ENCODE results near the gene ULBP1. TPM values are rescaled to one million over a fixed set of nuclear protein-coding genes. Genes with fewer than 3 reads are reported as not detected.
"Not testable (repeated sequence)": the region's sequence is repeated elsewhere in the genome, so short reads cannot be mapped to it uniquely, and the experiment has no call there.

Gene ULBP1
- total RNA-seq, 2 experiments from 2014 or later = 1.1 to 1.3 TPM

- ChIA-PET CTCF (no interaction called here), POLR2A (no interaction called here)
These were observed 34.3 kb upstream of the ULBP1 start for GRCh38 chr6:149929422-149929821.

- ChIA-PET CTCF (interaction anchor here (1.5 kb wide), 1 partner anchor 85 kb away, joined by 3 read pairs; no protein-coding TSS in a partner anchor), POLR2A (no interaction called here)
These were observed 32.2 kb upstream of the ULBP1 start for GRCh38 chr6:149931501-149931900.

DNA sequence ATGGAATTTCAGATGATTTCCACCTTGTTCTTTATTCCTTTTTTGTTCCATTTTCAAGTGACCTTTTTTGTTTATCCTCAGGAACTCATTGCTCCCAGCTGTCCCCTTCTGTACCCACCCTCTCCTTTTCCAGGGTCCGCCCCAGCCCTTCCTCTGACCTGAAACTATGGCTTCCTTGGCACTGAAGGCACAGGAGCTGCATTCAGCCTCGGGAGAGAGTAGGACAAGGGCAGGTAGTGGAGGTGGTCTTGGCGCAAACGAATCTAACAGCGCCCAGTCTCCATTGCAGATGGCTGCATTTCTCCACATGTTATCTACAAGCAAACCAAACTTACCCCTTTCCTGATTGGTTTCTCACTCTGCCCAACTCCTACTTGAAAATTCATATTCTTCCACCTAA is 30.7 kb upstream of the ULBP1 start:
- CTCF ChIA-PET = interaction anchor here (0.9 kb wide), 1 partner anchor 84 kb away, joined by 3 read pairs; no protein-coding TSS in a partner anchor
- POLR2A ChIA-PET = no interaction called here

DNA sequence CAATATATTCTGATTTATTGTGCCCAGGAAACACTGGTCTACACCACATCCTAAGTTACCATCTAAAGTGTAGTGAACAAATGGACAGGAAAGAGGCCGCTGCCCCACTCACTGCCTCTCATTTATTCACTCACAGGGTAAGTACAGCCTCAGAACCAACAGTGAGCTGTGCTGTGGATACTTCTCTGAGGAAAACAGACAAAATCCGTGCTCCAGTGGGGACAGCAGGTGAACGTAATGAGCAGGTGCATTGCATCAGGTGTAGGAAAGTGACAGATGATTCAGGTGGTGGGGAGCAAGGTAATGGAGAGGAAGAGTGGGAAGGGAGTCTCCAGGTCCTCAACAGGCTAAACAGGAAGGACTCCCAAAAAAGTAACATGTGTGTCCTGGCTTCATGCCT is 30.3 kb upstream of the ULBP1 start:
- ChIA-PET CTCF (interaction anchor here (0.9 kb wide), 1 partner anchor 84 kb away, joined by 3 read pairs; no protein-coding TSS in a partner anchor), POLR2A (no interaction called here)

- ChIA-PET CTCF (interaction anchor here (1.0 to 2.8 kb wide), 2 partner anchors 38 to 82 kb away, joined by 3 to 12 read pairs; no protein-coding TSS in a partner anchor), POLR2A (no interaction called here)
These were observed 29.2 kb upstream of the ULBP1 start for GRCh38 chr6:149934249-149935156.

DNA sequence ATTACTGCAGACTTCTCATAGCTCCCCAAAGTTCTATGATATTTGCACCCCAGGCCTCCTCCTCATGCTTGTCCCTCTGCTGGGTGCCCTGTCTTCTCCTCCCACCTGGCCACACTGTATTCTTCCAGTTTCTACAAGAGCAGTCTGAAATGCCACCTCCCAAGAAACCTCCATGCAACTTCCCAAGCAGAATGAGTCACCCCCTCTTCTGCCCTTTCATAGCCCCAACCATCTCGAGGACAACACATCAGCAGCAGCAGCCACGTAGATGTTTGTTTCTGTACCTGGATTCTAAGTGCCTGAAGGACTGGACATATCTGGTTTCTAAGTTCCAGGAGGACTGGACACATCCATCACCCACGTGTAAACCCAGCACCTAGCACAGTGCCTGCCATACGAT is 28.5 kb upstream of the ULBP1 start:
- POLR2A ChIA-PET = no interaction called here
- CTCF ChIA-PET = interaction anchor here (1.0 to 2.8 kb wide), 3 partner anchors 38 to 145 kb away, joined by 3 to 12 read pairs (median 3); no protein-coding TSS in a partner anchor

GRCh38 chr6:149935668-149936067 is 28.1 kb upstream of the ULBP1 start:
- ChIA-PET POLR2A (no interaction called here), CTCF (interaction anchor here (1.2 to 2.8 kb wide), 2 partner anchors 81 to 145 kb away, joined by 3 to 12 read pairs; no protein-coding TSS in a partner anchor)

GRCh38 chr6:149936743-149937142 is 27.0 kb upstream of the ULBP1 start:
- POLR2A ChIA-PET = no interaction called here
- CTCF ChIA-PET = interaction anchor here (1.2 to 2.8 kb wide), 2 partner anchors 80 to 144 kb away, joined by 3 to 12 read pairs; no protein-coding TSS in a partner anchor

GRCh38 chr6:149938013-149938570 is 25.7 kb upstream of the ULBP1 start:
- POLR2A ChIA-PET, CTCF ChIA-PET: not testable (repeated sequence)

DNA sequence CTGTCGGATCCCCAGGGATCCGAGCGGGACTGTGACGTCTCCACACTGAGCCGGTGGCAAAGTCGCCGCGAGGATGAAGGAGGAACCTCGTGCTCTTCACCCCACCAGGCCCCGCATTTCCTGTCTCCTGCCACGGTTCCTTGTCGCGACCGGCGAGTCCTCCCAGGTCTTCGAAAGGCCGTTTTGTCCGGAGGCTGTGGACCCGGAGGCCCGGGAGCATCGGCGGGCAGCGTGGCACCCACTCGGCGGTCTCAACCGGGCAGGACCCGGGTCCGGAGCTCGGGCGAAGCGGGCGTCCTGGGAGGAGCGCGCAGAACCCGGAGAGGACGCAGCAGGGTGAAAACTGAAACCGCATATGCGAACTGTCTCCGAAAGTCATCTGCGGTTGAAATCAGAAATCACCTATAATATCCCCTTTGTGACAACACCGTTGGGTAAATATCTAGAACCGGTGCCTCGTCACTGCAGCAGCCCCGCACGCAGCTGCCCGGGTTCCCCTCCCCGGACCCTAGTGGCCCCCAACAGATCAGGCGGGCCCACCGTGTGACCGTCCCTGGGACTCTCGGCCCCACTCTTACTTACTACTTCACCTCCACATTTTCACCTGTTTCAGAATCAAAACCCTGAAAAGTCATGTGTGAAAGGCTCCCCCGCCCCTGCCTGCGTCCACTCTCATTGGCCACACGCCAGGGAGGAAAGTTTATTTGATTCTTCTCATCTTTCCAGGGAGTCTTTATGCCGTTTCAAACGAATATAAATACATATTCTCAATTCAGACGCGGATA is 25.0 kb upstream of the ULBP1 start:
- CTCF ChIA-PET = no interaction called here
- POLR2A ChIA-PET = no interaction called here

DNA sequence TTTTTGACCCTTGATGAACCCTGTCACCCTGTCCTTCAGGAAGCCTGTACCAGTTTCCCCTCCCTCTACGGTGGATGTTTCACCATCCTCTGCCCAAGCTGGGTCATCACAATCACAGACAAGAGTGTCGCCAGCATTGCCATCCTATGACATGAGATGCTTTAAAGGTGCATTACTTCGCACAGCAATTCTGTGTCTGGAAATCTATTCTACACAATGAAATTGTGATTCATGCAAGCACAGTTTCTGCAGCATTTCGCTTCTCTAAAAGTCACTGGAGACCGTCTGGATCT is 24.4 kb upstream of the ULBP1 start:
- CTCF ChIA-PET = no interaction called here
- POLR2A ChIA-PET = no interaction called here

DNA sequence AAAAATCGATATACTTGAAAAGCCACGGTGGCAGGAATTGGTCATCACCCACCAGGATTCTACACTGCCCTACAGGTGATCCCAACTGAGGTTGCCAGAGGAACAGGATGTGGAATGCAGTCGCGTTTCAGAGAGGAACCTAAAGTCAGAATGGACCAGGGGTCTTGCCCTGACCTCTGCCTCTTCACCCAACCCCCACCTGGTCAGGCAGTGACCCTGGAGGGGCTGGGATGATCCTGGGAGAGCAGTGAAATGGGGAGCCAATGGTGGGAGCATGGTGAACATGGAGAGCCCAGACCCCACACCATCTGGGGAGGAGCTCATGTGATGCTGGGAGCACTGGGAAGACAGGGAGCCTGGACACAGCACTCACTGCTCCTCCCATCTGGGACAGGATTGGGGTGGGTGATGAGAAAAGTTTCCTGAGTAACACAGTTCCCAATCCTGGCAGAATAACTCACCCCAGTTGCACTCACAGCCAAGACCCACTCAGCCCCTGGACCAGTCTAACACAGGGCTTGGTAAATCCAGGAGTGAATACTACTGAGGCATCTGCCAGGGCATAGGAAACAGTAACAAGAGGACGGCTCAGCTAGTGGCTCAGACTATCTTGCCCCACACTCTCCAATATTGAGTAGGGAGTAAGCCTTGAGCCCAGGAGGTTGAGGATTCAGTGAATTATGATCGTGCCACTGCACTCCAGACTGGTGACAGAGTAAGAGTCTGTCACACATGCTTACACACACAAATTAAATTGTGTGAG is 23.7 kb upstream of the ULBP1 start:
- POLR2A ChIA-PET = no interaction called here
- CTCF ChIA-PET = interaction anchor here (0.6 to 0.8 kb wide), 2 partner anchors 77 to 78 kb away, joined by 3 to 4 read pairs; no protein-coding TSS in a partner anchor

DNA sequence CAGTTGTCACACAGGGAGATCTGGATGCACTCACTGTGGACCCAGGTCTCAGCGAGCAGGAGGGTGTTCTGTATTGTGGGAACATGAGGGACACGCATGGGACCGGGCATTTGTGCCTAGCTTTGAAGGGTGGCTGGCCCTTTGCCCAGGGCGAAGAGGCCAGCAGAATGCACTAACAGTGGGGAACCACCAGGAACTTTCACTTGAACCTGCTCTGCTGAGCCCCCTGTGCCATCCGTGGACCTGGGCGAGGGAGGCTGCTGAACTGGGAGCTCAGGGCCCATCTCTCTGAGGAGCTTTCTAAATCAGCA is 23.1 kb upstream of the ULBP1 start:
- ChIA-PET CTCF (interaction anchor here (0.6 to 0.8 kb wide), 2 partner anchors 76 to 78 kb away, joined by 3 to 4 read pairs; no protein-coding TSS in a partner anchor), POLR2A (no interaction called here)

GRCh38 chr6:149941583-149942460 is 21.9 kb upstream of the ULBP1 start, which contains the start of gene ULBP2:
ULBP2 (plus strand) TSS chr6:149942014; CDS start chr6:149942073, 59 bp downstream.
- POLR2A ChIA-PET = no interaction called here
- CTCF ChIA-PET = interaction anchor here (0.6 kb wide), 2 partner anchors 27 to 129 kb away, joined by 3 read pairs; no protein-coding TSS in a partner anchor

DNA sequence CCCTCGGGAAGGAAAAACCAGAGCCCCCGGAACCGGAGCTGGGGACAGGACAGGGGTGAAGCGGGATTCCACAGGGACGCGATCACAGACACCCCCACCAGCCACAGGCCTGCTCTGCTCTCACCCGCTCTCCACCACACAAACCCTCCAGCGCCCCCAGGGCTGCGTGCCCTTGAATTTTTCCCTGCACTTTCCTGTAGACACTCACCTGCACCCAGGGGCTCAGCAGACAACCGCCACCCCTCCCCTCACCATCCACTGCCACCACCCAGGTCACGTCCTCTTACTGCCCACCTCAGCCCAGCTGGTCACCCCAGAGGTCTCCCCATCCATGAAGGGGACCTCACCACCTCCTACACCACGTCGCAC is 21.3 kb upstream of the ULBP1 start:
- POLR2A ChIA-PET = no interaction called here
- CTCF ChIA-PET = interaction anchor here (0.6 kb wide), 1 partner anchor 128 kb away, joined by 3 read pairs; no protein-coding TSS in a partner anchor

- CTCF ChIA-PET, POLR2A ChIA-PET: not testable (repeated sequence)
These were observed 20.4 kb upstream of the ULBP1 start for GRCh38 chr6:149943321-149943720.

DNA sequence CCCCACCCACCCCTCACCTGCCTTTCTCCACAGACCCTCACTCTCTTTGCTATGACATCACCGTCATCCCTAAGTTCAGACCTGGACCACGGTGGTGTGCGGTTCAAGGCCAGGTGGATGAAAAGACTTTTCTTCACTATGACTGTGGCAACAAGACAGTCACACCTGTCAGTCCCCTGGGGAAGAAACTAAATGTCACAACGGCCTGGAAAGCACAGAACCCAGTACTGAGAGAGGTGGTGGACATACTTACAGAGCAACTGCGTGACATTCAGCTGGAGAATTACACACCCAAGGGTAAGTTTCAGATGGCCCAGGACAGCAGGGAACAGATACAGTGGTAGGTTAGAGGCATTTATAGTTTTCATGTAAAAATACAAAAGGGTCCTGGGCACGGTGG is 18.5 kb upstream of the ULBP1 start:
- POLR2A ChIA-PET, CTCF ChIA-PET: not testable (repeated sequence)

GRCh38 chr6:149946631-149947030 is 17.1 kb upstream of the ULBP1 start:
- POLR2A ChIA-PET, CTCF ChIA-PET: not testable (repeated sequence)

GRCh38 chr6:149947533-149947932 is 16.2 kb upstream of the ULBP1 start:
- POLR2A ChIA-PET = interaction anchor here (0.5 kb wide), 1 partner anchor 53 kb away, joined by 4 read pairs; no protein-coding TSS in a partner anchor
- CTCF ChIA-PET = not testable (repeated sequence)
